Tibial nerve (tissue), 4 donors: ENCODE data around the gene KCNT1. TPM values are rescaled to one million over a fixed set of nuclear protein-coding genes. Genes with fewer than 3 reads are reported as not detected.

ENCODE experiments used
- DNase-seq, 2 donors: peaks; one replicate each; pipeline ENCODE4 v3.0.0-alpha.2; 2019; ENCODE audit warnings: low spot score in 2 of 2
- H3K27ac ChIP-seq, 4 donors: fragments of 200-600 bp; sonication (generic) in 3 of 4; one replicate each; pipeline ENCODE4 v1.5.1; 2017 to 2019; ENCODE audit warnings: mild to moderate bottlenecking in 1 of 4
- H3K27me3 ChIP-seq, 2 donors: fragments of 200-600 bp; sonication (generic) in 1 of 2; one replicate each; pipeline versions ENCODE4 v1.5.1 to v1.6.0; 2017 to 2019
- H3K36me3 ChIP-seq, 3 donors: fragments of 200-600 bp; sonication (generic); one replicate each; pipeline ENCODE4 v1.5.1; 2018 to 2019
- H3K4me1 ChIP-seq, 4 donors: fragments of 200-600 bp; sonication (generic) in 3 of 4; one replicate each; pipeline ENCODE4 v1.5.1; 2017 to 2019
- H3K4me3 ChIP-seq, 4 donors: fragments of 200-600 bp; sonication (generic) in 3 of 4; one replicate each; pipeline ENCODE4 v1.5.1; 2017 to 2019; ENCODE audit warnings: mild to moderate bottlenecking in 1 of 4, moderate library complexity in 1 of 4
- H3K9me3 ChIP-seq, 4 donors: fragments of 200-600 bp; sonication (generic) in 3 of 4; one replicate each; pipeline ENCODE4 v1.5.1; 2017 to 2019
- EP300 ChIP-seq, 2 donors: sonication (generic); formaldehyde crosslinking; IDR thresholded peaks; one replicate each; pipeline ENCODE4 v1.6.1; 2017; ENCODE audit warnings: antibody characterized with exemption in 2 of 2, mild to moderate bottlenecking in 1 of 2
- POLR2A ChIP-seq, 2 donors: fragments of 450-650 bp; IDR thresholded peaks; one replicate each; pipeline ENCODE4 v1.6.1; 2017; ENCODE audit warnings: antibody characterized with exemption in 2 of 2, mild to moderate bottlenecking in 2 of 2, moderate library complexity in 2 of 2
- WGBS, 2 donors: methylation state at CpG; one replicate each; pipeline ENCODE4 v1.1.5; 2018; 5-methylcytosine and 5-hydroxymethylcytosine counted together
- total RNA-seq, 4 donors: library from RNA; depleted of rRNA; stranded (reverse); fragments of >200 nt; gene quantifications; one replicate each; pipeline ENCODE4 v1.1.0, GENCODE V29; 2016
- TF ChIP-seq, protein P1 (sequence below), 5 experiments: fragments of 200-600 bp in 3 of 5; fragments of 450-650 bp in 2 of 5; sonication (generic) in 3 of 5; IDR thresholded peaks; one replicate each; pipeline ENCODE4 v1.5.1; 2016 to 2019; ENCODE audit warnings: antibody characterized with exemption in 5 of 5, mild to moderate bottlenecking in 3 of 5, moderate library complexity in 2 of 5

Gene KCNT1
- total RNA-seq, 4 donors from 2014 or later, result under 0.01 to 0.39 TPM; not detected in 2

DNA sequence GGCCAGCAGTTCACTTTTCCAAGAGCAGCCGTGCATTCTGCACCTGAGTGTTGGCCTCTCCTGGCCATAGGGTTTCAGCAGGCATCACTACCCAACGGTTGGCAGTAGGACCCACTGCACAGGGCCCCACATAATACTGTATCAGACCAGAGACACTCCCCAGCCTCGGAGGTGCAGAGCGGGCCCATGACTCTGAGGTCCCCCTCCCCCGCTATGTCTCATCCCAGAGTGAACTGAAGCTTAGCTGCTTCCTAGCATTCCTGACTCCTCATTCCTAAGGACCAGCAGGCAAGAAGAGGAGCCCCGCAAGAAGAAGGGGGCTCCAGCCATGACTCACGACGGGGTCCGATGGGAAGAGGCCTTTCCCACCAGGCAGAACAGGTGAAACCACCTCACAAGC lies 138.1 kb downstream of the KCNT1 start:
- TF ChIP-seq, protein P1, sequence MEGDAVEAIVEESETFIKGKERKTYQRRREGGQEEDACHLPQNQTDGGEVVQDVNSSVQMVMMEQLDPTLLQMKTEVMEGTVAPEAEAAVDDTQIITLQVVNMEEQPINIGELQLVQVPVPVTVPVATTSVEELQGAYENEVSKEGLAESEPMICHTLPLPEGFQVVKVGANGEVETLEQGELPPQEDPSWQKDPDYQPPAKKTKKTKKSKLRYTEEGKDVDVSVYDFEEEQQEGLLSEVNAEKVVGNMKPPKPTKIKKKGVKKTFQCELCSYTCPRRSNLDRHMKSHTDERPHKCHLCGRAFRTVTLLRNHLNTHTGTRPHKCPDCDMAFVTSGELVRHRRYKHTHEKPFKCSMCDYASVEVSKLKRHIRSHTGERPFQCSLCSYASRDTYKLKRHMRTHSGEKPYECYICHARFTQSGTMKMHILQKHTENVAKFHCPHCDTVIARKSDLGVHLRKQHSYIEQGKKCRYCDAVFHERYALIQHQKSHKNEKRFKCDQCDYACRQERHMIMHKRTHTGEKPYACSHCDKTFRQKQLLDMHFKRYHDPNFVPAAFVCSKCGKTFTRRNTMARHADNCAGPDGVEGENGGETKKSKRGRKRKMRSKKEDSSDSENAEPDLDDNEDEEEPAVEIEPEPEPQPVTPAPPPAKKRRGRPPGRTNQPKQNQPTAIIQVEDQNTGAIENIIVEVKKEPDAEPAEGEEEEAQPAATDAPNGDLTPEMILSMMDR (IDR thresholded peaks at IDR 0.05), result no peak
- TF ChIP-seq POLR2A (IDR thresholded peaks at IDR 0.05), result no peak
- no peak for TF ChIP-seq EP300 (IDR thresholded peaks at IDR 0.05)
- H3K4me3 ChIP-seq, result no peak overlapping the region
- no peaks in the 10 kb centered on the region for H3K4me1 ChIP-seq
- peaks cover 0 to 48% (median 0%) of the 10 kb centered on the region in 3 donors for H3K36me3 ChIP-seq
- H3K27me3 ChIP-seq, result no peaks in the 10 kb centered on the region
- 96 to 99% methylated on average over 8 to 9 of the region's 9 CpGs for WGBS, 2 donors
- peaks cover 0 to 12% (median 5%) of the 10 kb centered on the region in 4 donors for H3K9me3 ChIP-seq
- no peak for DNase-seq
- H3K27ac ChIP-seq, result no peak overlapping the region

DNA sequence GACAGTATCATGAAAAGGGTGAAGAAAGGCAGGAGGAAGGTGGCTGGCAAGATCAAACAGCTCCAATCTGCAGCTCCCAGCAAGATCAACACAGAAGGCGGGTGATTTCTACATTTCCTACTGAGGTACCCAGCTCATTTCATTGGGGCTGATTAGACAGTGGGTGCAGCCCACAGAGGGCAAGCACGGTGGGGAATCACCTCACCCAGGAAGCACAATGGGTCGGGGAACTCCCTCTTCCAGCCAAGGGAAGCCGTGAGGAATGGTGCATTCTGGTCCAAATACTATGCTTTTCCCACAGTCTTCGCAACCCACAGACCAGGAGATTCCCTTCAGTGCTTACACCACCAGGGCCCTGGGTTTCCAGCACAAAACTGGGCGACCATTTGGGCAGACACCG lies 138.6 kb downstream of the KCNT1 start:
- Histone ChIP-seq H3K36me3 (peaks cover 0 to 48% (median 0%) of the 10 kb centered on the region in 3 donors), H3K27me3 (no peaks in the 10 kb centered on the region), H3K9me3 (peaks cover 0 to 17% (median 7%) of the 10 kb centered on the region in 4 donors), H3K4me3 (no peak overlapping the region), H3K27ac (no peak overlapping the region), H3K4me1 (no peaks in the 10 kb centered on the region)
- no peak for TF ChIP-seq EP300 (IDR thresholded peaks at IDR 0.05)
- TF ChIP-seq, protein P1 (IDR thresholded peaks at IDR 0.05), result no peak
- TF ChIP-seq POLR2A (IDR thresholded peaks at IDR 0.05), result no peak
- WGBS, 2 donors, result 92 to 96% methylated on average over 7 of the region's 7 CpGs
- no peak for DNase-seq

Other genes starting within 250 kb of the KCNT1 start
- gene PPP1R26, start 222.4 kb upstream of the KCNT1 start, total RNA-seq, result 10 to 100 TPM; 10.5 to 14.7 (median 11.8) TPM
- gene MRPS2, start 201.5 kb upstream of the KCNT1 start, total RNA-seq, result 10 to 100 TPM; 24.9 to 29.2 (median 26.3) TPM
- gene LCN1, start 180.7 kb upstream of the KCNT1 start, total RNA-seq, result not detected
- gene OBP2A, start 156.1 kb upstream of the KCNT1 start, total RNA-seq, result not detected
- not detected for gene PAEP, start 140.4 kb upstream of the KCNT1 start, total RNA-seq
- gene GLT6D1, start 62.6 kb upstream of the KCNT1 start, total RNA-seq, result not detected
- gene LCN9, start 38.9 kb upstream of the KCNT1 start, total RNA-seq, result not detected
- gene SOHLH1, start 2.7 kb upstream of the KCNT1 start, total RNA-seq, result not detected
- gene CAMSAP1, start 205.4 kb downstream of the KCNT1 start, total RNA-seq, result 10 to 100 TPM; 27.6 to 40.8 (median 35.7) TPM